Muscle layer of duodenum (tissue), 2 donors: ENCODE results near the gene DGCR2.

Experiments used
- H3K27ac ChIP-seq: one replicate; pipeline ENCODE4 v1.7.0; 2013; ENCODE audit warnings: mild to moderate bottlenecking, low read length
- H3K27me3 ChIP-seq: one replicate; pipeline ENCODE4 v1.7.0; 2013; ENCODE audit warnings: low read depth, mild to moderate bottlenecking, control low read depth, low read length
- H3K36me3 ChIP-seq, 2 donors: one replicate each; pipeline ENCODE4 v1.7.0; 2013; ENCODE audit warnings: low read length in 2 of 2, control low read depth in 1 of 2, mild to moderate bottlenecking in 1 of 2; ENCODE audit not compliant: insufficient read depth in 2 of 2, control insufficient read depth in 1 of 2
- H3K4me1 ChIP-seq, 2 donors: one replicate each; pipeline ENCODE4 v1.7.0; 2013; ENCODE audit warnings: low read length in 2 of 2, mild to moderate bottlenecking in 2 of 2, control low read depth in 1 of 2, moderate library complexity in 1 of 2; ENCODE audit not compliant: insufficient read depth in 2 of 2, control insufficient read depth in 1 of 2
- H3K4me3 ChIP-seq, 2 donors: one replicate each; pipeline ENCODE4 v1.7.0; 2013; ENCODE audit warnings: low read length in 2 of 2, low read depth in 1 of 2, mild to moderate bottlenecking in 1 of 2
- H3K9me3 ChIP-seq, 2 donors: one replicate each; pipeline ENCODE4 v1.7.0; 2013; ENCODE audit warnings: low read length in 2 of 2, control low read depth in 1 of 2, mild to moderate bottlenecking in 1 of 2; ENCODE audit not compliant: control insufficient read depth in 1 of 2
- donor health status: healthy.

The DGCR2 gene

DNA sequence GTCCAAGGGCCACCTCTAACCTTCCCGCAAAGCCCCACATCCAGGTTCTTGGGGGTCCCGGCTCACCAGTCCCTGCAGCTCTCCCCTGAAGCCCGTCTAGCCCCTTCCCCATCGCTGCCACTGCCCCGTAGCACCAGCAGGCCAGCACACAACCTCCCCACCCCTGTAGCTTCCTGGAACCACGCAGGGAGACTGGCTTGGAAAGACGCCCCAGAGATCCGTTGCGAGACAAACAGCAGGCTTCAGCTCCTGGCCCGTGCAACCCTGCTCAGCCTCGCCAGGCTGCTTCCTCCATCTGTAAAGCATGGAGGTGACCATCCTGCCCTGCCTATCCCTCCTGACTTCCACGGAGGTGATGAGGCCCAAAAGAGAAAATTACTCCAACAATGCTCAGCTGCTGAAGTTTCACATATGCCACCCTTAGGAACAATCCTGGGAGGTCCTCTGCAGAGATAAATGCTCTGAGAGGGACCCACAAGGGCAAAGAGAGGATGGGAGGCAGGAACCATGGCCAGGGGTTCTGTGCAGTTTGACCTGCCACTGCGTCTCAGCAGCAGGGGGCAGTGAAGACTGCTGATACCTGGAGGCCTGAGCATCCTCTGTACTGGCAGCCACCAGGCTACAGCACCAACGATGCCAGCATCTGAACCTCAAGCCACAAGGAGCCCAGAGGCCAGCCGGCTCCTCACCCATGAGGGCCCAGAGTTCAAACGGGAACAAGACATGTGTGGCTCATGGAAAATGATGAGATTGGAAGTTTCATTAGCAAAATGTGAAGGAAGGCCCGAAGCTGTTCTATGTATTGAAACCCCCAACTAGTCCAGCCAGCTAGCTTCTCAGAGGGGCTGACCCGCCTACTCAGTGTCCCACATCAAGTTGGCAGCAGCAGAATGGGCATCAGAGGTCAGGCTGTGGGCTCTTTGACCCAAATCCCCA, 16.1 kb downstream of the DGCR2 start:
- Histone ChIP-seq H3K36me3 (no peaks in the 10 kb centered on the region), H3K27ac (no peak overlapping the region), H3K27me3 (no peaks in the 10 kb centered on the region), H3K4me1 (peaks cover 9 to 51% of the 10 kb centered on the region in 2 donors), H3K9me3 (no peaks in the 10 kb centered on the region), H3K4me3 (no peak overlapping the region)

DNA sequence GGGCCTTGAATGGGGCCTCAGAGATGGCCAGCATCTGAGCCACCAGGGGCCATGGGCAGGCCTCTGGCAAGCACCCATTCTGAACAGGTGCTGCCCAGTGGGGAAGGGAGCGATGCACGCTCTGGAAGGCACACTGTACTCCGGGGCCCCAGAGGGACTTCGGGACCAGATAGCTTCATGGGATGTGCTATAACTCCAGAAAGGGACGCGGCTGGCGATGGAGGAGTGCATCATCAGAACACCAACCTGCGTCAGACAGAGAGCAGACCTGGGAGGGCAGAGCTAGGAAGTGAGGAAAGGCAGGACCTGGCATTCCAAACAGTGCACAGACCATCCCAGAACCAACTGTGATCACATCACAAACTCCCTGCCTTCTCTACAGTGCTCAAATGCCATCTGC, 16.8 kb downstream of the DGCR2 start:
- Histone ChIP-seq H3K9me3 (no peaks in the 10 kb centered on the region), H3K36me3 (no peaks in the 10 kb centered on the region), H3K27me3 (no peaks in the 10 kb centered on the region), H3K27ac (no peak overlapping the region), H3K4me3 (no peak overlapping the region), H3K4me1 (peaks cover 9 to 51% of the 10 kb centered on the region in 2 donors)

DNA sequence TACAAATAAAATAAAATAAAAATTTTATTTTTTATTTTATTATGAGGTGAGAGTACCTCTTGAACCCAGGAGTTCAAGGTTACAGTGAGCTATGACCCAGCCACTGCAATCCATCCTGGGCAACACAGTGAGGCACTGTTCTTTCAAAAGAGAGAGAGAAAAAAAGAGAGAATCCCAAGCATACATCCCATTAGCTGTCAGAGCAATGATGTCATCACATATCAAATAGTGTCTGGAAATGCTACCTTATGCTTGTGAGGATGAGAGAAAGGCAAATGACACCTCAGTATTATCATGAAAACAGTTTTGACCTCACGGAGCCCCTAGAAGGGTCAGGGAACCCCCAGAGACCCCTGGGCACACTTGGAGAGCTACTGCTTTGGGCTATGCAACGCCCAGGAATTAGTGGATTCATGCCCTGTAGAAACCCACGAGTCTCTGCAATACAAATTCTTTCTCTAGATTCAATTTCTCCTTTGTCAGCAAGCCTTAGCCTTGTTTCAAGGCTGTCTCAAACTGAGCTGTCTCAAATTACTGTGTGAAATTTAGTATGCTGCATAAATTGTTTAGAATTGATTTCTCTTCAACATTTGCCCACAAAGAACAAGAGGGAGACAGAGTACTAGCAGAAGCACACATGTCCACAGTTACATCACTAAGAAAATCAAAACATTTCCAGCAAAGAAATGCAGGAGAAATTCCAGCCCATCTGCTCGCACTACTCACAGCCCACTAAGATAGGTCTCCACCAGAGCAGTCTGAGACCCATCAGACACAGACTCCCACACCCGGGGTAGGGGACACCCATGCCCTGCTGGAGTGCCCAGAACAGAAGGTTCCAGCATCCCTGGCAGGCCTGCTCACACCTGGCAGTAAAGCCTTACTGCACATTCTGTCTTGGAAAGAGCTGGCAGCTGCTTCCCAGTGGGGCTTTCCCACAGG, 18.1 kb downstream of the DGCR2 start:
- H3K36me3 ChIP-seq, result no peaks in the 10 kb centered on the region
- H3K9me3 ChIP-seq, result no peaks in the 10 kb centered on the region
- H3K27ac ChIP-seq, result no peak overlapping the region
- peaks cover 4 to 41% of the 10 kb centered on the region in 2 donors for H3K4me1 ChIP-seq
- H3K27me3 ChIP-seq, result no peaks in the 10 kb centered on the region
- H3K4me3 ChIP-seq, result no peak overlapping the region

DNA sequence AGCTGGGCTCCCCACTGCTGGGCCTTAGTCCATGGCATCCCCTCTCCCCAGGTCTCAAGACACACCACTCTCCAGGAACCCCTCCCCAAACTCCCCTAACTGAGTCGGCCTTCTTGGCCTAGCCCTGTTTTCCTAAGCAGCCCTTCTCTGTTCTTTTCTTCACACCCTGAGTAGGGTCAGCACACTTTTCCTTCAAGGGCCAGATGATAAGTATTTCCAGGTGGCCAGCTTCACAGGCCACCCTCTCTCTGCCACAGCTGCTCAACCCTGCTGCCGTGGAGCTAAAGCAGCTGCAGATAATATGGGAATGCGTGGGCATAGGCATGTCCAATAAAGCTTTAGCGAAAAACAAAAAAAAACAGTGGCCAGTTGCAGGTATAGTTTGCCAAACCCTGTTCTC, 24.1 kb downstream of the DGCR2 start:
- H3K9me3 ChIP-seq, result no peaks in the 10 kb centered on the region
- H3K4me3 ChIP-seq, result no peak overlapping the region
- H3K27me3 ChIP-seq, result no peaks in the 10 kb centered on the region
- peaks cover 0 to 4% of the 10 kb centered on the region in 2 donors for H3K4me1 ChIP-seq
- H3K36me3 ChIP-seq, result no peaks in the 10 kb centered on the region
- no peak overlapping the region for H3K27ac ChIP-seq

DNA sequence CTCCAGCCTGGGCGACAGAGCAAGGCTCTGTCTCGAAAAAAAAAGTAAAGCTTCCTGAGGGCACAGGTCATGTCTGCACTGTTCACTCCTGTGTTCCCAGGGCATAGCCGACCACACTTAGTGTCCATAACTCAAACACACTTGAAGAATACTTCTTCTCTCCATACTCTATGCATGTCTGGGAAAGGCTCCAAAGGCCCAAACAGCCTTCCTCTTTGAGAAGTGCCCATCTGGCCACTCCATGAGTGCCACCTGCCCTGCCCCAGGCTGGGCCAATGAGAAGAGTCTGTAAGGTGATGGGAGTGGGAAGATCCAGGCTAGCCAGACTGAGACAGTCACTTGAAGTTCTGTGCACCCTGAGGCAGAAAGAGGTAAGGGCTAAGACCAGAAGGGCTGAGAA, 24.7 kb downstream of the DGCR2 start:
- peaks cover 0 to 4% of the 10 kb centered on the region in 2 donors for H3K4me1 ChIP-seq
- H3K9me3 ChIP-seq, result no peaks in the 10 kb centered on the region
- H3K27me3 ChIP-seq, result no peaks in the 10 kb centered on the region
- no peak overlapping the region for H3K27ac ChIP-seq
- no peaks in the 10 kb centered on the region for H3K36me3 ChIP-seq
- no peak overlapping the region for H3K4me3 ChIP-seq

DNA sequence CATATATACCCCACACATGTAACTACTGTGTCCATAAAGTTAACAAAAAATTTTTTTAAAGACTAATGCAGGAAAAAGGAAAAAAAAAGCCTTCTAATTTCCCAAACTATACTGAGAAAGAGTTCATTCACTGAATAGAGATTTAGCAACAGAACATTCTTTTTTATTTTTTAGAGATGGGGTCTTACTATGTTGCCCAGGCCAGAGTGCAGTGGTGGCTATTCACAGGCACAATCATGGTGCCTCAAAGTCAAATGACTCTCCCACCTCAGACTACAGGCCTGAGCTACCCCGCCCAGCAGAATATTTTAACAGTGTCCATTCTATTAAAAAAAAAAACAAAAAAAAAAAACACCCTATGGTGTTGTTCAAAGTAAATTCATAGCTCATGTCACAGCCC, 25.7 kb downstream of the DGCR2 start:
- Histone ChIP-seq H3K9me3 (no peaks in the 10 kb centered on the region), H3K4me1 (peaks cover 0 to 4% of the 10 kb centered on the region in 2 donors), H3K27ac (no peak overlapping the region), H3K4me3 (no peak overlapping the region), H3K27me3 (no peaks in the 10 kb centered on the region), H3K36me3 (no peaks in the 10 kb centered on the region)

DNA sequence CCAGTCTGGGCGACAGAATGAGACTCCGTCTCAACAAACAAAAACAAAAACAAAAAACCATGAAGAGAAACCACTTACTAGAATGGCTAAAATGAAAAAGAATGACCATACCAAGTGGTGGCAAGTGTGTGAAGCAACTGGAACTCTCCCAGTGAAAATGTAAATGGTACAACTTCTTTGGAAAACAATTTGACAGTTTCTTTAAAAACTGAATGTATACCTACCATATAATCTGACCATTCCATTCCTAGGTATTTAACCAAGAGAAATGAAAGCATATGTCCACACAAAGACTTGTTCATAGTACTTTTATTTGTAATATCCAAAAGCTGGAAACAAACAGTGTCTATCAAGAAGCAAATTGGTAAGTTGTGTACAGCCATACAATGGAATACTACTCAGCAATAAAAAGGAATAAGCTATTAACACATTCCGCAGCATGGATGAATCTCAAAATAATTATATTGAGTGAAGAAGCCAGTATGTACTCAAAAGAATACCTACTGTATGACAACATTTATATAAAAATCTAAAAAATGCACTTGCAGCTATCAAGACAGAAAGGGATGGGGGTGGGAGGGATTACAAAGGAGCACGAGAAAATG, 27.7 kb downstream of the DGCR2 start:
- Histone ChIP-seq H3K36me3 (no peaks in the 10 kb centered on the region), H3K4me1 (peaks cover 0 to 4% of the 10 kb centered on the region in 2 donors), H3K27ac (no peak overlapping the region), H3K9me3 (no peaks in the 10 kb centered on the region), H3K4me3 (no peak overlapping the region), H3K27me3 (no peaks in the 10 kb centered on the region)

DNA sequence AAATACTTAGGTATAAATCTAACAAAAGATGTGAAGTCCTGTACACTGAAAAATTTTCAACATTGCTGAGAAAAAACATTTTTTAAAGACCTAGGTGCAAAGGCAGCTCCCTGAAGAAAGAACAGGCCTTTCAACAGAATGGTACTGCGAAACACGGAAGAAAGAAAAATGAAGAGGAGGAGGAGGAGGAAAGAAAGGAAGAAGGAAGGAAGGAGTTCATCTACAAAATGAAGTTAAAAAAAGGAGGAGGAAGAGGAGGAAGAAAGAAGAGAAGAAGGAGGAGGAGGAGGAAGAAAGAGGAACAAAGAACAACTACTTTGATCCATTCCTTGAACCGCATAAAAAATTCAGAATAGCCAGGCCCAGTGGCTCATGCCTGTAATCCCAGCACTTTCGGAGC, 29.5 kb downstream of the DGCR2 start:
- peaks cover 0 to 2% of the 10 kb centered on the region in 2 donors for H3K4me1 ChIP-seq
- H3K27ac ChIP-seq, result no peak overlapping the region
- H3K4me3 ChIP-seq, result no peak overlapping the region
- no peaks in the 10 kb centered on the region for H3K9me3 ChIP-seq
- no peaks in the 10 kb centered on the region for H3K27me3 ChIP-seq
- peaks cover 0 to 13% of the 10 kb centered on the region in 2 donors for H3K36me3 ChIP-seq

DNA sequence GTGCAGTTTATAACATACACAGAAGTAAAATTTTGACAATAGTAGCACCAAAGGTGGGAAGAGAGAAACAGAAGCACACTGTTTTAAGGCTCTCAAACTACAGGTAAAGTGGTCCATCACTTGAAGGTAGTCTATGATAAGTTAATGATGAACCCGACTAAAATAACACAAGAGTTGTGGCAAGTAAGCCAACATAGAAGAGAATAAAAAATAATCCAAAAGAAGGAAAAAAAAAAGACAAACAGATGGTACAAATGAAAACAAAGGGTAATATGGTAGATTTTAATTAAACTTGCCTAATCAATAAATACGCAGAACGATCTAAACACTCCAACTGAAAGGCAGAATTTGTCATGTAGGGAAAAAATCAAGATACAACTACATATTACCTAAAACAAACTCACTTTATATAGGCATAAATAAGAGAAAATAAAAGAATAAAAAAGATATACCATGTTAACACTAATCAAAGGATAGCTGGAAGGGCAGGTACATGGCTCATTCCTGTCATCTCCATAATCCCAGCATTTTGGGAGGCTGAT, 31.6 kb downstream of the DGCR2 start:
- peaks cover 4 to 14% of the 10 kb centered on the region in 2 donors for H3K36me3 ChIP-seq
- H3K4me3 ChIP-seq, result no peak overlapping the region
- peaks cover 0 to under 1% of the 10 kb centered on the region in 2 donors for H3K4me1 ChIP-seq
- no peak overlapping the region for H3K27ac ChIP-seq
- no peaks in the 10 kb centered on the region for H3K27me3 ChIP-seq
- no peaks in the 10 kb centered on the region for H3K9me3 ChIP-seq

DNA sequence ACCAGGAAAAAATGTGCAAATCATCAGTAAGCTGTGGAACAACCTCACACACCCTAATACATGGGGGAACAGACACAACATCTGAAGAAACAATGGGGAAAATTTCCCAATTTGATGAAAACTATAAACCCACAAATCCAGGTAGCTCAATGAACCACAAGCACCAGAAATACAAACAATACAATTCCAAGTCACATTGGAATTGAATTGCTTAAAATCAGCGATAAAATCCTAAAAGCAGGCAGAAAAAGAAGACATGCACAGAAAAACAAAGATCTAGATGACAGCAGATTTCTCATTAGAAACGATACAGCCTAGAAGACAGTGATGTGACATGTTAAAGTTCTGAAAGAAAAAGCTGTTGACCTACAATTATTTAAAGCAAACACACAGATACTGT, 32.0 kb downstream of the DGCR2 start:
- H3K36me3 ChIP-seq, result peaks cover 4 to 14% of the 10 kb centered on the region in 2 donors
- H3K9me3 ChIP-seq, result no peaks in the 10 kb centered on the region
- H3K27ac ChIP-seq, result no peak overlapping the region
- no peak overlapping the region for H3K4me3 ChIP-seq
- no peaks in the 10 kb centered on the region for H3K27me3 ChIP-seq
- peaks cover 0 to 5% of the 10 kb centered on the region in 2 donors for H3K4me1 ChIP-seq
